Activated naive CD8-positive, alpha-beta T cell treated with anti-CD3 and anti-CD28 coated beads, Interleukin-2, amount 10 ng/mL, durations not matched to agents 7 days and 5 days (primary cell): ENCODE measurements around the gene RCC1. TPM values are rescaled to one million over a fixed set of nuclear protein-coding genes. Genes with fewer than 3 reads are reported as not detected.
"Not testable (repeated sequence)": the region's sequence is repeated elsewhere in the genome, so short reads cannot be mapped to it uniquely, and the experiment has no call there.

Experiments
- ATAC-seq: fragments of 150-1000 bp; cut with Tn5 transposase; one replicate; pipeline ENCODE4 v1.10.0; 2021; ENCODE audit warnings: low read depth, moderate library complexity
- POLR2A ChIA-PET: fragments of 350-600 bp; sonication (Branson Sonifier 250); formaldehyde crosslinking; loops from one replicate; lab custom pipeline; 2021; ENCODE audit warnings: antibody characterized with exemption; lab: Charles Lee
- DNase-seq: peaks from one replicate; pipeline ENCODE4 v3.0.0; 2021
- H3K27ac Mint-ChIP-seq: one replicate; pipeline ENCODE4 v1.8.0; 2022; ENCODE audit warnings: mild to moderate bottlenecking, mixed read lengths
- H3K27me3 Mint-ChIP-seq: one replicate; pipeline ENCODE4 v1.8.0; 2022; ENCODE audit warnings: mild to moderate bottlenecking, moderate library complexity, mixed read lengths
- H3K36me3 Mint-ChIP-seq: one replicate; pipeline ENCODE4 v1.8.0; 2021; ENCODE audit warnings: mild to moderate bottlenecking, mixed read lengths
- H3K4me1 Mint-ChIP-seq: one replicate; pipeline ENCODE4 v1.8.0; 2021; ENCODE audit warnings: mixed read lengths
- H3K4me3 Mint-ChIP-seq: one replicate; pipeline ENCODE4 v1.8.0; 2022; ENCODE audit warnings: mild to moderate bottlenecking, moderate library complexity, mixed read lengths
- H3K9me3 Mint-ChIP-seq: one replicate; pipeline ENCODE4 v1.8.0; 2021; ENCODE audit warnings: mixed read lengths
- total RNA-seq, 2 experiments: library from RNA; stranded (reverse); gene quantifications; one replicate each; pipeline ENCODE4 v1.2.3, GENCODE V29; 2021

The RCC1 gene
- total RNA-seq, 2 experiments from 2014 or later: 46.2 to 51.7 TPM

DNA sequence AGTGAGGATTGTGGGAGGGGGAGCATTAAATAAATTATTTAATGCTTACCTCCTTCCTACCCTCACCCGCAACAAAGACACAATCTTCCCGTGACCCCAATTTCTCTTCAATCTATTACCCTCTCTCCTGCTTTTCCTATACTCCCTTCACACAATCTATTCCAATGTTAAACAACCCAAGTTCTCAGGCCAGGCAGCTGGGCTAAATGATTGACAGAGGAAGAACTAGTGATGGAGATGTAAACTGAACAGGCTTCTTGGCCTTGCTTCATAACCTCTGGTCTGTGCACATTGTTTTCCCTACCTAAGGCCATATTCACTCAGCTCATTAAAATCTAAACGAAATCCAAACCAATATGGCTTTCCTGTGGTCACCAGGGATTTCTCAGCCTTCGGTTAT lies 3.9 kb upstream of the RCC1 start:
- no peaks in the 10 kb centered on the region for H3K9me3 Mint-ChIP-seq
- ATAC-seq: no peak
- peaks cover 1% of the 10 kb centered on the region for H3K4me1 Mint-ChIP-seq

GRCh38 chr1:28503117-28503516 lies 2.7 kb upstream of the RCC1 start:
- no peaks in the 10 kb centered on the region for H3K9me3 Mint-ChIP-seq
- POLR2A ChIA-PET: interaction anchor here (0.7 kb wide), 2 partner anchors 76 to 1074 kb away, joined by 4 to 9 read pairs; no protein-coding TSS in a partner anchor
- peaks cover 21% of the 10 kb centered on the region for H3K36me3 Mint-ChIP-seq
- ATAC-seq: no peak
- H3K27me3 Mint-ChIP-seq: no peaks in the 10 kb centered on the region
- H3K4me3 Mint-ChIP-seq: no peak overlapping the region
- H3K4me1 Mint-ChIP-seq: peaks cover 3% of the 10 kb centered on the region
- no peak overlapping the region for H3K27ac Mint-ChIP-seq
- DNase-seq: no peak

More for the DNA sequence above, 3.9 kb upstream of the RCC1 start:
- POLR2A ChIA-PET: no interaction called here
- peaks cover 10% of the 10 kb centered on the region for H3K36me3 Mint-ChIP-seq
- H3K27me3 Mint-ChIP-seq: no peaks in the 10 kb centered on the region
- H3K27ac Mint-ChIP-seq: no peak overlapping the region
- H3K4me3 Mint-ChIP-seq: no peak overlapping the region
- no peak for DNase-seq

DNA sequence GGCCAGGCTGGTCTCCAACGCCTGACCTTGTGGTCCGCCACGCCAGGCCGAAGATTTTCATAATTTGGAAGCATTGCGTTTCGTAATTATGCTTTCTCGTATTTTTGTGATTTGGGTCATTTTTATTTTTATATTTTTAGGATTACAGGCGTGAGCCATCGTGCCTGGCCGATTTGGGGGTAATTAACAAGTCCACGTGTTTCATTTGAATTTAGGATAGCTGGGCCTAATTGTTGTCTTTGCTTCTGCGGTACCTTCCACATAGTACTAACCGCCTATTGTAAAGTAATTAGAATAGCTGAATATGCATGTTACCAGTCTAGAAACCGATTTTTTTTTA lies 1.0 kb downstream of the RCC1 start:
- ATAC-seq (no peak), DNase-seq (no peak)
- POLR2A ChIA-PET: interaction anchor here (0.6 to 8.2 kb wide), 11 partner anchors 10 to 675 kb away, joined by 3 to 104 read pairs (median 7); partner anchors contain the start of genes GMEB1, RNU11, SRSF4 and TAF12
- H3K9me3 Mint-ChIP-seq: no peaks in the 10 kb centered on the region
- H3K4me3 Mint-ChIP-seq: peak overlapping the region; percentile 99
- H3K27me3 Mint-ChIP-seq: no peaks in the 10 kb centered on the region
- H3K36me3 Mint-ChIP-seq: peaks cover 52% of the 10 kb centered on the region
- peaks cover 33% of the 10 kb centered on the region for H3K4me1 Mint-ChIP-seq
- peak overlapping the region; percentile 99 for H3K27ac Mint-ChIP-seq

- DNase-seq: no peak
- H3K27me3 Mint-ChIP-seq: no peaks in the 10 kb centered on the region
- H3K36me3 Mint-ChIP-seq: peaks cover 55% of the 10 kb centered on the region
- peak overlapping the region; percentile 99 for H3K27ac Mint-ChIP-seq
- no peaks in the 10 kb centered on the region for H3K9me3 Mint-ChIP-seq
- POLR2A ChIA-PET: interaction anchor here (0.6 to 8.2 kb wide), 13 partner anchors 10 to 675 kb away, joined by 3 to 104 read pairs (median 6); partner anchors contain the start of genes GMEB1, RNU11, SRSF4 and TAF12
- ATAC-seq: no peak
- H3K4me3 Mint-ChIP-seq: peak overlapping the region; percentile 99
- peaks cover 35% of the 10 kb centered on the region for H3K4me1 Mint-ChIP-seq
Measured at GRCh38 chr1:28507247-28507645, 1.4 kb downstream of the RCC1 start.

GRCh38 chr1:28507646-28508434 lies 2.0 kb downstream of the RCC1 start:
- ATAC-seq (no peak), DNase-seq (no peak)
- H3K27ac Mint-ChIP-seq: peak overlapping the region; percentile 99
- no peaks in the 10 kb centered on the region for H3K27me3 Mint-ChIP-seq
- no peaks in the 10 kb centered on the region for H3K9me3 Mint-ChIP-seq
- peaks cover 40% of the 10 kb centered on the region for H3K4me1 Mint-ChIP-seq
- POLR2A ChIA-PET: interaction anchor here (0.6 to 8.2 kb wide), 14 partner anchors 9 to 271 kb away, joined by 3 to 104 read pairs (median 6); partner anchors contain the start of genes GMEB1, MED18, RNU11 and TAF12
- peak overlapping the region; percentile 99 for H3K4me3 Mint-ChIP-seq
- H3K36me3 Mint-ChIP-seq: peaks cover 60% of the 10 kb centered on the region

DNA sequence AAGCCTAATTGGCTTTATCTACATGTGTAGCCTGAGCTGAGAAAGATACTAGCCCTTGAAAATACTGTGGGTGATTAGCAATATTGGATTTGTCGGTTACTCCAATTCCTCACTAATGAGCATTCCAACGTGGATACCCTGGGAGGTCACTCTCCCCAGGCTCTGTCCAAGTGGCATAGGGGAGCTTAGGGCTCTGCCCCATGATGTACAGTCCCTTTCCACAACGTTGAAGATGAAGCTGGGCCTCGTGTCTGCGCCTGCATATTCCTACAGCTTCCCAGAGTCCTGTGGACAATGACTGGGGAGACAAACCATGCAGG lies 2.6 kb downstream of the RCC1 start:
- H3K9me3 Mint-ChIP-seq: no peaks in the 10 kb centered on the region
- H3K4me1 Mint-ChIP-seq: peaks cover 41% of the 10 kb centered on the region
- ATAC-seq (no peak), DNase-seq (no peak)
- H3K4me3 Mint-ChIP-seq: peak overlapping the region; percentile 99
- H3K27ac Mint-ChIP-seq: peak overlapping the region; percentile 99
- POLR2A ChIA-PET: interaction anchor here (0.6 to 8.2 kb wide), 8 partner anchors 8 to 262 kb away, joined by 3 to 104 read pairs (median 6); partner anchors contain the start of genes MED18, TAF12 and YTHDF2
- no peaks in the 10 kb centered on the region for H3K27me3 Mint-ChIP-seq
- peaks cover 60% of the 10 kb centered on the region for H3K36me3 Mint-ChIP-seq

- Mint-ChIP-seq H3K27me3 (no peaks in the 10 kb centered on the region), H3K9me3 (no peaks in the 10 kb centered on the region), H3K36me3 (peaks cover 63% of the 10 kb centered on the region), H3K4me1 (peaks cover 41% of the 10 kb centered on the region), H3K4me3 (peak overlapping the region; percentile 99), H3K27ac (peak overlapping the region; percentile 99)
- ATAC-seq (no peak), DNase-seq (no peak)
- POLR2A ChIA-PET: interaction anchor here (0.6 to 8.2 kb wide), 11 partner anchors 9 to 274 kb away, joined by 3 to 104 read pairs (median 3); partner anchors contain the start of genes ATP5IF1, GMEB1 and TRNAU1AP
Measured at GRCh38 chr1:28509705-28510272, 3.9 kb downstream of the RCC1 start.

- Mint-ChIP-seq H3K4me1 (peaks cover 42% of the 10 kb centered on the region), H3K27ac (peak overlapping the region; percentile 99), H3K27me3 (no peaks in the 10 kb centered on the region), H3K36me3 (peaks cover 66% of the 10 kb centered on the region), H3K9me3 (no peaks in the 10 kb centered on the region), H3K4me3 (peak overlapping the region; percentile 99)
- peak; percentile 4 for ATAC-seq
- no peak for DNase-seq
- POLR2A ChIA-PET: interaction anchor here (0.7 to 8.2 kb wide), 9 partner anchors 8 to 395 kb away, joined by 3 to 104 read pairs (median 3); partner anchors contain the start of genes ATP5IF1, GMEB1 and TRNAU1AP
Measured at GRCh38 chr1:28510273-28510969, 4.6 kb downstream of the RCC1 start.

DNA sequence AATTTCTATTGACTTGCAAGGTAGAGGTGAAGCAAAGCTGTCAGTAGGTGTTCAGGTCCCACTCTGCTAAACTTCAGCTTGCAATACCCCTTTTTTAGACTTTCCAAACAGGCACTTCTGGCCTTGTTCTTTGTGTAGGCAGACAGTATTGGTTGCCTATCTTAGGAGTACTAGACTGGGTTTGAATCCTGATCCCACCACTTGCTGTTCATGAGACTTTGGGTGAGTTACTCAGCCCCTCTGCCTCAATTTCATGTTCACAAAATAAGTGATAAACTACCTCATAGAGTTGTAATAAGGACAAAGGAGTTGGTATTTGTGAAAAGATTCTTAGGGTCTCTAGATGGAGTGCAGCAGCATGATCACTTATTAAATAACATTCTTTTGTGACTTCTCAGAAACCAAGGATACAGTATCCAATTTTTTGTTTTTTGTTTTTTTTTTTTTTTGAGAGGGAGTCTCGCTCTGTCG lies 5.2 kb downstream of the RCC1 start:
- POLR2A ChIA-PET: interaction anchor here (0.7 to 8.2 kb wide), 6 partner anchors 43 to 394 kb away, joined by 3 to 104 read pairs (median 3); partner anchors contain the start of gene ATP5IF1
- Mint-ChIP-seq H3K27me3 (no peaks in the 10 kb centered on the region), H3K9me3 (no peaks in the 10 kb centered on the region), H3K27ac (peak overlapping the region; percentile 99), H3K36me3 (peaks cover 62% of the 10 kb centered on the region), H3K4me1 (peaks cover 41% of the 10 kb centered on the region), H3K4me3 (peak overlapping the region; percentile 99)
- ATAC-seq (no peak), DNase-seq (no peak)

GRCh38 chr1:28512058-28512611 lies 6.3 kb downstream of the RCC1 start:
- Mint-ChIP-seq H3K36me3 (peaks cover 55% of the 10 kb centered on the region), H3K27me3 (no peaks in the 10 kb centered on the region), H3K27ac (peak overlapping the region; percentile 73), H3K9me3 (no peaks in the 10 kb centered on the region), H3K4me3 (peak overlapping the region; percentile 99), H3K4me1 (peaks cover 43% of the 10 kb centered on the region)
- DNase-seq (no peak), ATAC-seq (no peak)
- POLR2A ChIA-PET: interaction anchor here (0.6 to 8.2 kb wide), 4 partner anchors 69 to 250 kb away, joined by 3 to 104 read pairs (median 6); no protein-coding TSS in a partner anchor

DNA sequence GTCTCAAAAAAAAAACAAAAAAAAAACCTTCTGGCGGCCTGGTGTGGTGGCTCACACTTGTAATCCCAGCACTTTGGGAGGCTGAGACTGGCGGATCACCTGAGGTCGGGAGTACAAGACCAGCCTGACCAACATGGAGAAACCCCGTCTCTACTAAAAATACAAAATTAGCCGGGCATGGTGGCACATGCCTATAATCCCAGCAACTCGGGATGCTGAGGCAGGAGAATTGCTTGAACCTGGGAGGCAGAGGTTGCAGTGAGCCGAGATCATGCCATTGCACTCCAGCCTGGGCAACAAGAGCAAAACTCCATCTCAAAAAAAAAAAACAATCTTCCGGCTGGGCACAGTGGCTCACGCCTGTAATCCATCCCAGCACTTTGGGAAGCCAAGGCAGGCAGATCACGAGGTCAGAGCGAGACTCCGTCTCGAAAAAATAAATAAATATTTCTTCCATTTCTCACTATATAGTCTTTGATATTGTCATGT lies 8.6 kb downstream of the RCC1 start:
- H3K4me1 Mint-ChIP-seq: peaks cover 41% of the 10 kb centered on the region

GRCh38 chr1:28516518-28516956 lies 10.7 kb downstream of the RCC1 start:
- Mint-ChIP-seq H3K9me3 (no peaks in the 10 kb centered on the region), H3K4me1 (peaks cover 31% of the 10 kb centered on the region)
- POLR2A ChIA-PET: interaction anchor here (0.6 to 4.5 kb wide), 6 partner anchors 10 to 209 kb away, joined by 3 to 40 read pairs (median 6); partner anchors contain the start of genes RCC1 and TRNAU1AP

More for the DNA sequence above, 8.6 kb downstream of the RCC1 start:
- not testable (repeated sequence) for H3K9me3 Mint-ChIP-seq, H3K4me3 Mint-ChIP-seq, DNase-seq, H3K27me3 Mint-ChIP-seq, ATAC-seq
- POLR2A ChIA-PET: interaction anchor here (1.4 to 4.5 kb wide), 3 partner anchors 8 to 67 kb away, joined by 3 to 40 read pairs (median 21); partner anchors contain the start of gene RCC1
- Mint-ChIP-seq H3K36me3 (peaks cover 38% of the 10 kb centered on the region), H3K27ac (peak overlapping the region; percentile 48)

More at GRCh38 chr1:28516518-28516956, 10.7 kb downstream of the RCC1 start:
- peak overlapping the region; percentile 51 for H3K27ac Mint-ChIP-seq
- peaks cover 22% of the 10 kb centered on the region for H3K36me3 Mint-ChIP-seq
- DNase-seq: no peak
- no peaks in the 10 kb centered on the region for H3K27me3 Mint-ChIP-seq
- no peak overlapping the region for H3K4me3 Mint-ChIP-seq
- ATAC-seq: no peak
